Keratinocyte (primary cell): Measurements from ENCODE around the gene TSPAN11. TPM values are rescaled to one million over a fixed set of nuclear protein-coding genes. Genes with fewer than 3 reads are reported as not detected.

Experiments used
- DNase-seq: peaks from one replicate; pipeline ENCODE4 v3.0.0-alpha.2; 2011; ENCODE audit warnings: low read depth, missing footprints, low spot score
- FAIRE-seq: peaks from 2 replicates; lab custom pipeline; 2011; peaks lifted over from hg19 to GRCh38; lab: Jason Lieb, UNC
- H2AFZ ChIP-seq: 2 replicates; pipeline ENCODE4 v1.6.0; 2012; ENCODE audit warnings: low read length, control low read depth, inconsistent platforms; ENCODE audit not compliant: control insufficient read depth
- H3K27ac ChIP-seq: 2 replicates; pipeline ENCODE4 v1.5.1; 2011; ENCODE audit warnings: low read length; ENCODE audit not compliant: control insufficient read depth, insufficient read depth
- H3K27me3 ChIP-seq: 3 replicates; pipeline ENCODE4 v1.6.0; 2011; ENCODE audit warnings: low read length; ENCODE audit not compliant: control insufficient read depth, insufficient read depth; ENCODE audit errors: extremely low read depth
- H3K36me3 ChIP-seq, 2 experiments: 2 replicates in 1 of 2; 3 replicates in 1 of 2; pipeline ENCODE4 v1.5.1; 2011; ENCODE audit warnings: low read length in 2 of 2, mild to moderate bottlenecking in 1 of 2; ENCODE audit not compliant: control insufficient read depth in 2 of 2, insufficient read depth in 2 of 2; ENCODE audit errors: extremely low read depth in 1 of 2
- H3K4me1 ChIP-seq: 3 replicates; pipeline ENCODE4 v1.5.1; 2011; ENCODE audit warnings: low read length; ENCODE audit not compliant: control insufficient read depth, insufficient read depth; ENCODE audit errors: extremely low read depth
- H3K4me2 ChIP-seq: 3 replicates; pipeline ENCODE4 v1.6.0; 2011; ENCODE audit warnings: low read depth, low read length; ENCODE audit not compliant: control insufficient read depth, insufficient read depth; ENCODE audit errors: extremely low read depth
- H3K4me3 ChIP-seq, 3 experiments: fragments of 200-600 bp in 1 of 3; sonication (generic) in 1 of 3; 2 replicates in 2 of 3; 3 replicates in 1 of 3; pipeline ENCODE4 v1.5.1; 2011 to 2016; ENCODE audit warnings: low read length in 3 of 3, mild to moderate bottlenecking in 3 of 3, control low read depth in 2 of 3, inconsistent platforms in 1 of 3, low read depth in 1 of 3, mixed read lengths in 1 of 3, mixed run types in 1 of 3, moderate library complexity in 1 of 3; ENCODE audit not compliant: control insufficient read depth in 2 of 3, insufficient read depth in 2 of 3; ENCODE audit errors: extremely low read depth in 1 of 3
- H3K79me2 ChIP-seq: 2 replicates; pipeline ENCODE4 v1.6.0; 2012; ENCODE audit warnings: low read length; ENCODE audit not compliant: control insufficient read depth, insufficient read depth
- H3K9ac ChIP-seq: 3 replicates; pipeline ENCODE4 v1.6.0; 2011; ENCODE audit warnings: low read length; ENCODE audit not compliant: control insufficient read depth, insufficient read depth; ENCODE audit errors: extremely low read depth
- H3K9me1 ChIP-seq: 3 replicates; pipeline ENCODE4 v1.6.0; 2011; ENCODE audit warnings: low read length; ENCODE audit not compliant: control insufficient read depth, insufficient read depth; ENCODE audit errors: extremely low read depth
- H3K9me3 ChIP-seq: 2 replicates; pipeline ENCODE4 v1.5.1; 2012; ENCODE audit warnings: low read depth, low read length; ENCODE audit not compliant: control insufficient read depth
- H4K20me1 ChIP-seq: 3 replicates; pipeline ENCODE4 v1.6.0; 2011; ENCODE audit warnings: low read length; ENCODE audit not compliant: control insufficient read depth, insufficient read depth; ENCODE audit errors: extremely low read depth
- CTCF ChIP-seq, 3 experiments: IDR thresholded peaks in 1 of 3; conservative IDR thresholded peaks in 1 of 3; optimal IDR thresholded peaks in 1 of 3; 2 replicates in 2 of 3; 3 replicates in 1 of 3; pipeline versions ENCODE3 to v1.5.1; 2011; ENCODE audit warnings: low read length in 3 of 3, mild to moderate bottlenecking in 3 of 3, moderate library complexity in 2 of 3, control low read depth in 1 of 3, inconsistent platforms in 1 of 3; ENCODE audit not compliant: insufficient read depth in 2 of 3; ENCODE audit errors: extremely low read depth in 1 of 3
- EZH2 ChIP-seq: IDR thresholded peaks from one replicate; pipeline ENCODE4 v1.6.1; 2012; ENCODE audit warnings: inconsistent platforms, mild to moderate bottlenecking, low read length, moderate library complexity
- dilution Hi-C: fragments of 300-500 bp; cut with MboI; formaldehyde crosslinking; loops from one replicate; pipeline ENCODE4 v1.7.0; 2020; ENCODE audit warnings: low sequenced_read_pairs; ENCODE audit not compliant: extremely low pct_ligation_motif_present
- polyA plus RNA-seq, 5 experiments: library from polyadenylated mRNA; depleted of rRNA in 3 of 5; stranded (reverse) in 3 of 5; stranded (forward) in 1 of 5; unstranded in 1 of 5; fragments of >200 nt; gene quantifications; 1 replicate in 1 of 5; 2 replicates in 3 of 5; 3 replicates in 1 of 5; pipeline versions ENCODE4 v1.2.1 to v1.2.3, GENCODE V29; 2011 to 2012; ENCODE audit warnings: missing spikeins in 2 of 5, low read depth in 1 of 5, low replicate concordance in 1 of 5

The TSPAN11 gene
- polyA plus RNA-seq, 1 donor (not counting 4 experiments of a cell fraction or from before 2014, with no cell fraction given) = not detected

DNA sequence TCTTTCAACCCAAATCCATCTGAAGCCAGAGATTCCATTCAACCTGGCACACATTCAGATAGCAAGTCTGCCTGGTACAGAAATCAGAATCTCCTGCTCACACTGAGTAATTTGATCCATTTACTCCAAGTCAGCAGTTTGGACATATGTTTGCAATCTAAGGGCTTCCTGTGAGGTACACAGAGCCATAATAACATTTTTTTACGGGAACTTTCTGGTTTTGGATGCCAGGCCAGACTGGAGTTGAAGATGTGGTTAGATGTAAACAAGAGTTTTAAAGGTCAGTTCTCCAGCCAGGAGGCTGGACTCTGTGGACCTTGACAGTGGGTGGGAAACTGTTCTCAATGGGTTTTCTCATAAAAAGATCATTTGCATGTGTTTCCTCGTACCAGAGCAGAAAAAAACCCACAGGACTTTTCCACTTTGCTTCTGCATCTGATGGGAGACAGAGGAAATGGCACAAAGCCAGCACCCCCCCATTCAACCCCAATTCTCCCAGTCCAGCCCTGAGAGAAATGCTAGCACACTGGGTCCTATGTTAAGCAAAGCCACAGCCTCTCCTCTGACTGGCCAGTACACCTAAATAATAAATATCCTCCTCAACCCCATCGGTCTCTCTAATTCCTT lies 17.7 kb upstream of the TSPAN11 start:
- no peak overlapping the region for H3K27ac ChIP-seq

GRCh38 chr12:30909349-30910037 lies 17.1 kb upstream of the TSPAN11 start:
- Histone ChIP-seq H3K9me1 (no peaks in the 10 kb centered on the region), H3K4me1 (no peaks in the 10 kb centered on the region), H3K4me2 (no peak overlapping the region), H3K27ac (no peak overlapping the region), H3K9ac (no peak overlapping the region), H3K27me3 (peaks cover 4% of the 10 kb centered on the region), H3K9me3 (no peaks in the 10 kb centered on the region), H2AFZ (no peak overlapping the region), H3K4me3 (no peak overlapping the region), H3K79me2 (no peaks in the 10 kb centered on the region), H3K36me3 (no peaks in the 10 kb centered on the region), H4K20me1 (no peaks in the 10 kb centered on the region)
- TF ChIP-seq EZH2 = no peak
- TF ChIP-seq CTCF (optimal IDR thresholded peaks at IDR 0.05 in 1 of 3, IDR thresholded peaks at IDR 0.05 in 1 of 3, conservative IDR thresholded peaks at IDR 0.05 in 1 of 3; ENCODE audit: extremely low read depth in 1 of 3, insufficient read depth in 2 of 3, low read length in 3 of 3) = no peak
- DNase-seq = no peak
- no peak for FAIRE-seq
- dilution Hi-C loops = no loop called here

More for the DNA sequence above, 17.7 kb upstream of the TSPAN11 start:
- Histone ChIP-seq H3K4me3 (no peak overlapping the region), H3K36me3 (no peaks in the 10 kb centered on the region), H3K9me1 (no peaks in the 10 kb centered on the region), H2AFZ (no peak overlapping the region), H3K4me1 (no peaks in the 10 kb centered on the region), H3K4me2 (no peak overlapping the region), H3K79me2 (no peaks in the 10 kb centered on the region), H3K9ac (no peak overlapping the region), H4K20me1 (no peaks in the 10 kb centered on the region), H3K27me3 (peaks cover 2% of the 10 kb centered on the region), H3K9me3 (no peaks in the 10 kb centered on the region)
- DNase-seq (no peak), FAIRE-seq (no peak)
- dilution Hi-C loops = no loop called here
- no peak for TF ChIP-seq EZH2
- TF ChIP-seq CTCF (optimal IDR thresholded peaks at IDR 0.05 in 1 of 3, IDR thresholded peaks at IDR 0.05 in 1 of 3, conservative IDR thresholded peaks at IDR 0.05 in 1 of 3; ENCODE audit: extremely low read depth in 1 of 3, insufficient read depth in 2 of 3, low read length in 3 of 3) = no peak
